ENCODE data around the gene RHBDD1. TPM values are rescaled to one million over a fixed set of nuclear protein-coding genes. Genes with fewer than 3 reads are reported as not detected.

RHBDD1 gene
- total RNA-seq, 2 donors from 2014 or later, result 10.2 to 17.3 TPM

DNA sequence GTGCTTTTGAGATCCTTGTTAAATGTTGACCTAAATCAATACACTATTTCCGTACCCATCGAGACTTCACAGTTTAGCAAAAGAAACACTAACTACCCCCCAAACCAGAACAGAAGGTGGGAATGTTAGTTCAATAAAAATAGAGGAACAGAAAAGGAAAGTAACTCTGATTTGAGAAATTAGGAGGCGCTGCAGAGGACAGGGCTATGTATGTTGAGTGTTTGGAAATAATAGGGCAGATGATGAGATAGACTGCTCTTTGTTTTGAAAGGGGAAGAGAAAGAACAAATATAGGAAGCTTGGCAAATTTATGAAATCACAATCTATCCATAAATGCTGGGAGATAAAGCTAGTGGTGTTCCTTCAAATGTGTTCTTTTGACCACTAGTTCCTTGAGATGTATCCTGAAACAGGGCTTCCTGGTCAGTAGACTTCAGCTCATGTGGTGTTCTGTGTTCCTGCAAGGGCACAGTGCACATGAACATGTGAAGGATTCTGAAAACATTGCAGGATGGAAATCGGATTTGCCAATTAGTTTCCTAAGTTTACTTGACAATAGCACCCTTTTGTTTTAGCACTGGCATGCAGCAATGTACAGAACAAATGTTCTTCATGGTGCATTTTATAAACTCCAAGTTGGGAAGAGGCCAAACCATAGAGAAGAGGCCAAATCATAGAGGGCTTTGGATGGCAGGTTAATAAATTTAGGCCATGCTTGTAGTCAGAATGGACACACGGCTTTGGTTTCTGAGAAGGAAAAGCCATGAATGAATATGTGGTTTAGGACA lies 39.8 kb downstream of the RHBDD1 start:
- no peak for ATAC-seq (ENCODE audit: insufficient number of reproducible peaks, low FRiP score, low read depth)

DNA sequence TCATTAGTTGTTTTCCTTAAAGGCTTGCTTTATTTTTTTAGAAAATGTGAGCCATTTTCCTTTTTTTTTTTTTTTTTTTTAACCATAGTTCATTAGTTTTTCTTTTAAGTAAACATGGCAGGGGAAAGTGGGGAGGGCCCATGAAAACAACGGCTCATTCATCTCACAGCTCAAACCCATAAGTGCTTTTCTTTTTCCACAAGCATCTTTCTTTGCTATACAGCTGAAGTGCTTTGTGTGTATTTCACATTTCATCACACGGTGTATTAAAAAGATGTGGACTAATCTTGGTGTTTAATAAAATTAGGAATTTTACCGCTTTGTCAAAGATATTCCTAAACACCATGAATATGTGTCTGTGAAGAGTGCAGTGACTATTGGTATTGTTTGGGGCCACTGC lies 41.6 kb downstream of the RHBDD1 start:
- TF ChIP-seq, protein P1, sequence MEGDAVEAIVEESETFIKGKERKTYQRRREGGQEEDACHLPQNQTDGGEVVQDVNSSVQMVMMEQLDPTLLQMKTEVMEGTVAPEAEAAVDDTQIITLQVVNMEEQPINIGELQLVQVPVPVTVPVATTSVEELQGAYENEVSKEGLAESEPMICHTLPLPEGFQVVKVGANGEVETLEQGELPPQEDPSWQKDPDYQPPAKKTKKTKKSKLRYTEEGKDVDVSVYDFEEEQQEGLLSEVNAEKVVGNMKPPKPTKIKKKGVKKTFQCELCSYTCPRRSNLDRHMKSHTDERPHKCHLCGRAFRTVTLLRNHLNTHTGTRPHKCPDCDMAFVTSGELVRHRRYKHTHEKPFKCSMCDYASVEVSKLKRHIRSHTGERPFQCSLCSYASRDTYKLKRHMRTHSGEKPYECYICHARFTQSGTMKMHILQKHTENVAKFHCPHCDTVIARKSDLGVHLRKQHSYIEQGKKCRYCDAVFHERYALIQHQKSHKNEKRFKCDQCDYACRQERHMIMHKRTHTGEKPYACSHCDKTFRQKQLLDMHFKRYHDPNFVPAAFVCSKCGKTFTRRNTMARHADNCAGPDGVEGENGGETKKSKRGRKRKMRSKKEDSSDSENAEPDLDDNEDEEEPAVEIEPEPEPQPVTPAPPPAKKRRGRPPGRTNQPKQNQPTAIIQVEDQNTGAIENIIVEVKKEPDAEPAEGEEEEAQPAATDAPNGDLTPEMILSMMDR (IDR thresholded peaks at IDR 0.05), result no peak

More for the DNA sequence above, 39.8 kb downstream of the RHBDD1 start:
- no peaks in the 10 kb centered on the region for H3K4me1 ChIP-seq (ENCODE audit: control insufficient read depth in 1 of 2, low read depth in 2 of 2)
- H3K4me3 ChIP-seq, result no peak overlapping the region
- no peak overlapping the region for H3K27ac ChIP-seq
- no peaks in the 10 kb centered on the region for H3K27me3 ChIP-seq (replicated peaks; ENCODE audit: insufficient read depth)
- no peaks in the 10 kb centered on the region for H3K36me3 ChIP-seq
- no peaks in the 10 kb centered on the region for H3K9me3 ChIP-seq
- DNase-seq (ENCODE audit: low spot score), result no peak
- TF ChIP-seq, protein P1 (IDR thresholded peaks at IDR 0.05), result no peak

DNA sequence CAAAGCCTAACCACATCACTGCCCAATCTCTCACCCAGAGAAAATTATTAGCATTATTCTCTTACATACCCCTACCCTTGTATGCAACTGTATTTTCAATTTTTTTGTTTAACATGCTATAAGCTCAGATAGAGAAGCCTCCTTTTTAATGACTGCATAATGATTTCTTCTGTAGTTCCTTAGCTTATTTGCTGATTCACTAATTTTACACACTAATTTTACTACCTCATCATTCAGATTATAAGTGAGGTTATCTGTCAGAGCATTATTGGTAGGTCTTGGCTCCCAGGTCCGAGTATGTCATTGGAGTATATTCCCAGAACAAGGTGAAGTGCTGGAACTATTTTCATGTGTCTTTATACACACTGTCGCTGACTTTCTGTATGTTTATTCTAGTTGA lies 45.4 kb downstream of the RHBDD1 start:
- no peaks in the 10 kb centered on the region for H3K27me3 ChIP-seq (replicated peaks; ENCODE audit: insufficient read depth)
- H3K4me3 ChIP-seq, result no peak overlapping the region
- no peaks in the 10 kb centered on the region for H3K4me1 ChIP-seq (ENCODE audit: control insufficient read depth in 1 of 2, low read depth in 2 of 2)
- H3K27ac ChIP-seq, result no peak overlapping the region
- TF ChIP-seq, protein P1 (IDR thresholded peaks at IDR 0.05), result no peak
- no peak for ATAC-seq (ENCODE audit: insufficient number of reproducible peaks, low FRiP score, low read depth)
- no peaks in the 10 kb centered on the region for H3K9me3 ChIP-seq
- H3K36me3 ChIP-seq, result no peaks in the 10 kb centered on the region
- no peak for DNase-seq (ENCODE audit: low spot score)

More for the DNA sequence above, 41.6 kb downstream of the RHBDD1 start:
- Histone ChIP-seq H3K9me3 (no peaks in the 10 kb centered on the region), H3K4me3 (no peak overlapping the region), H3K27me3 (replicated peaks; ENCODE audit: insufficient read depth) (no peaks in the 10 kb centered on the region), H3K4me1 (ENCODE audit: control insufficient read depth in 1 of 2, low read depth in 2 of 2) (no peaks in the 10 kb centered on the region), H3K36me3 (no peaks in the 10 kb centered on the region), H3K27ac (no peak overlapping the region)
- ATAC-seq (ENCODE audit: insufficient number of reproducible peaks, low FRiP score, low read depth) (no peak), DNase-seq (ENCODE audit: low spot score) (no peak)

DNA sequence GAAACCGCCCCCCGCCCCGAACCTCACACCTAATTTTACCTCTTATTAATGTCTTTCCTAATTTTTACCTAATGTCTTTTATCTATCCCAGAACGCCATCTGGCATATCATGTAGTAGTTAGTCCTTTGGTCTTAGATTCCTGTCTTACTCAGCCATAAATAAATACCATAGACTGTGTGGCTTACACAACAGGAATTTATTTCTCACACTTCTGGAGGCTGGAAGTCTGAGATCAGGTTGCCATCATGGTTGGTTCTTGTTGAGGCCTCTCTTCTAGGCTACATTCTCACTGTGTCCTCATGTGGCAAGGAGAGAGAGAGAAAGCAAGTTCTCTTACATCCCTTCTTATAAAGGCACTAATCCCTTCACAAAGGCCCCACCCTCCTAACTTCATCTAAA lies 46.8 kb downstream of the RHBDD1 start:
- DNase-seq (ENCODE audit: low spot score) (no peak), ATAC-seq (ENCODE audit: insufficient number of reproducible peaks, low FRiP score, low read depth) (no peak)
- TF ChIP-seq, protein P1 (IDR thresholded peaks at IDR 0.05), result no peak
- H3K9me3 ChIP-seq, result no peaks in the 10 kb centered on the region
- H3K4me3 ChIP-seq, result no peak overlapping the region
- H3K36me3 ChIP-seq, result no peaks in the 10 kb centered on the region
- no peaks in the 10 kb centered on the region for H3K27me3 ChIP-seq (replicated peaks; ENCODE audit: insufficient read depth)
- H3K27ac ChIP-seq, result no peak overlapping the region
- H3K4me1 ChIP-seq (ENCODE audit: control insufficient read depth in 1 of 2, low read depth in 2 of 2), result no peaks in the 10 kb centered on the region

DNA sequence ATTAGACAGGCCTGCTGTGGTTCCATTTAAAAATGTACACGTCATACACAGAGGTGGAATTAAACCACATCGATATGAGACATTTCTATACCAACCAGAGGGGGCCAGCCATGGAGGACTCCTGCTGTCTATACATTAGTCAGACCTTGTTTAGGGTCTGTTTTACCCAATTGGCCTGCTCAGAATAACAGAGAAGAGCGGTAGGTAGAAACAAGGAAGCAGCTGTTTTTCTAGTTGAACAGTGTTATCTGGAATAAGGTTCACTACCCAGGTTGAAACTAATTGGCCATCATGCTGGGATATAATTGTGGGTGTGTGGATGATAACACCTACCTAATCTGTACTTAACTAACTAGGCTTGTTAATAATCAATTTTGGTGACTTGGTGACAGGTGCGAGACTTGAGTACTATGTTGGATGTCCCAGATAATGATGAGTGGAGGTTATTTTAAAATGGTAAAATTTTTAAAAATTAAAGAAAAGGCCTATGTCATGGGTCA lies 47.5 kb downstream of the RHBDD1 start:
- Histone ChIP-seq H3K36me3 (no peaks in the 10 kb centered on the region), H3K4me3 (no peak overlapping the region), H3K4me1 (ENCODE audit: control insufficient read depth in 1 of 2, low read depth in 2 of 2) (no peaks in the 10 kb centered on the region), H3K27me3 (replicated peaks; ENCODE audit: insufficient read depth) (no peaks in the 10 kb centered on the region), H3K27ac (no peak overlapping the region), H3K9me3 (no peaks in the 10 kb centered on the region)
- no peak for DNase-seq (ENCODE audit: low spot score)
- ATAC-seq (ENCODE audit: insufficient number of reproducible peaks, low FRiP score, low read depth), result no peak
- TF ChIP-seq, protein P1 (IDR thresholded peaks at IDR 0.05), result no peak
